GM12878 (cell line): ENCODE results near the gene RABL6. TPM values are rescaled to one million over a fixed set of nuclear protein-coding genes. Genes with fewer than 3 reads are reported as not detected.
A peak's percentile ranks its signal among the peaks of the same experiment; 100 is the strongest.

ENCODE experiments used
- ASH2L ChIP-seq: fragments of 300-600, 200-600 bp; sonication (generic); IDR thresholded peaks from 2 replicates; pipeline ENCODE4 v1.6.1; 2017; ENCODE audit warnings: low read depth, mild to moderate bottlenecking, borderline replicate concordance
- ATF3 ChIP-seq: IDR thresholded peaks from 2 replicates; pipeline ENCODE4 v1.6.1; 2011; ENCODE audit warnings: low read depth, mild to moderate bottlenecking, low read length, moderate library complexity, borderline replicate concordance; ENCODE audit errors: extremely low read depth
- ATF7 ChIP-seq: fragments of 450-650 bp; IDR thresholded peaks from 2 replicates; pipeline ENCODE4 v1.6.1; 2016; ENCODE audit warnings: low read depth, mild to moderate bottlenecking
- BHLHE40 ChIP-seq, 2 experiments: fragments of 450-650 bp in 1 of 2; IDR thresholded peaks; 2 replicates each; pipeline ENCODE4 v1.6.1; 2011 to 2017; ENCODE audit warnings: low read depth in 2 of 2, borderline replicate concordance in 1 of 2, improper control_type of control experiment in 1 of 2, low read length in 1 of 2, mild to moderate bottlenecking in 1 of 2
- EGR1 ChIP-seq, 2 experiments: IDR thresholded peaks; 1 replicate in 1 of 2; 2 replicates in 1 of 2; pipeline ENCODE4 v1.6.1; 2011 to 2012; ENCODE audit warnings: low read depth in 2 of 2, low read length in 2 of 2, borderline replicate concordance in 1 of 2, mild to moderate bottlenecking in 1 of 2, moderate library complexity in 1 of 2
- FOXM1 ChIP-seq: IDR thresholded peaks from 2 replicates; pipeline ENCODE4 v1.6.1; 2012; ENCODE audit warnings: low read depth, mild to moderate bottlenecking, inconsistent platforms, low read length, moderate library complexity
- GABPA ChIP-seq: IDR thresholded peaks from 2 replicates; pipeline ENCODE4 v1.6.1; 2014; ENCODE audit warnings: antibody characterized with exemption, low read depth, mild to moderate bottlenecking, inconsistent platforms
- GATAD2B ChIP-seq: fragments of 450-650 bp; conservative IDR thresholded peaks from 2 replicates; pipeline ENCODE4 v1.6.1; 2017; ENCODE audit warnings: low read depth, mild to moderate bottlenecking, moderate library complexity
- HCFC1 ChIP-seq: fragments of 150-350 bp; IDR thresholded peaks from 2 replicates; pipeline ENCODE4 v1.6.1; 2014; ENCODE audit warnings: low read length
- HDGF ChIP-seq: fragments of 450-650 bp; IDR thresholded peaks from 2 replicates; pipeline ENCODE4 v1.6.1; 2016; ENCODE audit warnings: antibody characterized with exemption
- MEF2A ChIP-seq: IDR thresholded peaks from 2 replicates; pipeline ENCODE4 v1.6.1; 2011; ENCODE audit warnings: low read depth, mild to moderate bottlenecking, low read length, moderate library complexity; ENCODE audit not compliant: insufficient read depth
- MXI1 ChIP-seq: fragments of 150-350 bp; IDR thresholded peaks from 2 replicates; pipeline ENCODE4 v1.6.1; 2011; ENCODE audit warnings: low read depth, mild to moderate bottlenecking, inconsistent platforms, low read length, improper control_type of control experiment
- NFXL1 ChIP-seq: fragments of 450-650 bp; IDR thresholded peaks from 2 replicates; pipeline ENCODE4 v1.6.1; 2017; ENCODE audit warnings: antibody characterized with exemption, mild to moderate bottlenecking, borderline replicate concordance
- POLR2A ChIP-seq: IDR thresholded peaks from 2 replicates; pipeline ENCODE4 v1.6.1; 2011; ENCODE audit warnings: low read depth, mild to moderate bottlenecking, low read length
- SKIL ChIP-seq: fragments of 450-650 bp; IDR thresholded peaks from 2 replicates; pipeline ENCODE4 v1.6.1; 2017; ENCODE audit warnings: mild to moderate bottlenecking, low read depth, inconsistent platforms; ENCODE audit not compliant: poor library complexity, severe bottlenecking
- SP1 ChIP-seq: IDR thresholded peaks from one replicate; pipeline ENCODE4 v1.6.1; 2011; ENCODE audit warnings: low read depth, low read length
- TCF12 ChIP-seq: IDR thresholded peaks from 2 replicates; pipeline ENCODE4 v1.6.1; 2011; ENCODE audit warnings: low read depth, mild to moderate bottlenecking, low read length
- ZNF217 ChIP-seq: fragments of 450-650 bp; IDR thresholded peaks from 2 replicates; pipeline ENCODE4 v1.6.1; 2017; ENCODE audit warnings: antibody characterized with exemption, mild to moderate bottlenecking
- polyA plus RNA-seq, 11 experiments: library from polyadenylated mRNA; depleted of rRNA in 4 of 11; unstranded in 6 of 11; stranded (reverse) in 5 of 11; fragments of >200 nt; fragmentation: Nextera tagmentation in 4 of 11; fragmentation: Illumina TruSeq in 1 of 11; extraction: Ambion mirVana in 4 of 11; extraction: Trizol in 1 of 11; gene quantifications; 1 replicate in 1 of 11; 2 replicates in 10 of 11; pipeline versions ENCODE4 v1.2.1 to v1.2.3, GENCODE V29; 2011 to 2016; ENCODE audit warnings: inconsistent platforms in 2 of 11, missing spikeins in 2 of 11, low read depth in 1 of 11
- total RNA-seq, 4 experiments: library from RNA; depleted of rRNA in 3 of 4; stranded (reverse); fragments of >200 nt in 3 of 4; fragmentation: Illumina TruSeq in 1 of 4; extraction: Trizol in 1 of 4; gene quantifications; 2 replicates each; pipeline versions ENCODE4 v1.2.1 to v1.2.3, GENCODE V29; 2013 to 2021
- TF ChIP-seq, protein P1 (sequence below): fragments of 450-650 bp; IDR thresholded peaks from 2 replicates; pipeline ENCODE4 v1.6.1; 2017; ENCODE audit warnings: low read depth, mild to moderate bottlenecking, moderate library complexity
- TF ChIP-seq, protein P2 (sequence below): fragments of 450-650 bp; conservative IDR thresholded peaks from 2 replicates; pipeline ENCODE4 v1.6.1; 2017; ENCODE audit warnings: mild to moderate bottlenecking, moderate library complexity
- TF ChIP-seq, protein P3 (sequence below): fragments of 450-650 bp; IDR thresholded peaks from 2 replicates; pipeline ENCODE4 v1.6.1; 2018; ENCODE audit warnings: mild to moderate bottlenecking, low read depth, moderate library complexity; ENCODE audit not compliant: partially characterized antibody

RABL6 gene
- total and polyA plus RNA-seq, 10 of the 15 experiments (the other 5 are each of a cell fraction or from before 2014, with no cell fraction given) = 1.4 to 134 (median 42.7) TPM

GRCh38 chr9:136799854-136800657, 7.7 kb upstream of the RABL6 start (continued):
- TF ChIP-seq SKIL (no peak), NFXL1 (no peak), GATAD2B (no peak), EGR1 (IDR thresholded peaks at IDR 0.05; ENCODE audit: borderline replicate concordance in 1 of 2, low read depth in 2 of 2, low read length in 2 of 2) (0 out of 3 replicates have a peak, but pooled peaks of 1 of the 2 experiments have one; percentile 4), ATF7 (no peak), HDGF (no peak), MEF2A (no peak), GABPA (no peak), POLR2A (peak; percentile 68), ATF3 (no peak), ASH2L (no peak), TCF12 (peak; percentile 73), MXI1 (no peak), ZNF217 (no peak), BHLHE40 (IDR thresholded peaks at IDR 0.05; ENCODE audit: borderline replicate concordance in 1 of 2, low read depth in 2 of 2, low read length in 1 of 2) (peak; percentile 43 to 81; a peak in 2 of 4 replicates), HCFC1 (no peak), SP1 (no peak), FOXM1 (no peak)
- TF ChIP-seq, protein P1, sequence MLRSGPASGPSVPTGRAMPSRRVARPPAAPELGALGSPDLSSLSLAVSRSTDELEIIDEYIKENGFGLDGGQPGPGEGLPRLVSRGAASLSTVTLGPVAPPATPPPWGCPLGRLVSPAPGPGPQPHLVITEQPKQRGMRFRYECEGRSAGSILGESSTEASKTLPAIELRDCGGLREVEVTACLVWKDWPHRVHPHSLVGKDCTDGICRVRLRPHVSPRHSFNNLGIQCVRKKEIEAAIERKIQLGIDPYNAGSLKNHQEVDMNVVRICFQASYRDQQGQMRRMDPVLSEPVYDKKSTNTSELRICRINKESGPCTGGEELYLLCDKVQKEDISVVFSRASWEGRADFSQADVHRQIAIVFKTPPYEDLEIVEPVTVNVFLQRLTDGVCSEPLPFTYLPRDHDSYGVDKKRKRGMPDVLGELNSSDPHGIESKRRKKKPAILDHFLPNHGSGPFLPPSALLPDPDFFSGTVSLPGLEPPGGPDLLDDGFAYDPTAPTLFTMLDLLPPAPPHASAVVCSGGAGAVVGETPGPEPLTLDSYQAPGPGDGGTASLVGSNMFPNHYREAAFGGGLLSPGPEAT = no peak
- TF ChIP-seq, protein P2, sequence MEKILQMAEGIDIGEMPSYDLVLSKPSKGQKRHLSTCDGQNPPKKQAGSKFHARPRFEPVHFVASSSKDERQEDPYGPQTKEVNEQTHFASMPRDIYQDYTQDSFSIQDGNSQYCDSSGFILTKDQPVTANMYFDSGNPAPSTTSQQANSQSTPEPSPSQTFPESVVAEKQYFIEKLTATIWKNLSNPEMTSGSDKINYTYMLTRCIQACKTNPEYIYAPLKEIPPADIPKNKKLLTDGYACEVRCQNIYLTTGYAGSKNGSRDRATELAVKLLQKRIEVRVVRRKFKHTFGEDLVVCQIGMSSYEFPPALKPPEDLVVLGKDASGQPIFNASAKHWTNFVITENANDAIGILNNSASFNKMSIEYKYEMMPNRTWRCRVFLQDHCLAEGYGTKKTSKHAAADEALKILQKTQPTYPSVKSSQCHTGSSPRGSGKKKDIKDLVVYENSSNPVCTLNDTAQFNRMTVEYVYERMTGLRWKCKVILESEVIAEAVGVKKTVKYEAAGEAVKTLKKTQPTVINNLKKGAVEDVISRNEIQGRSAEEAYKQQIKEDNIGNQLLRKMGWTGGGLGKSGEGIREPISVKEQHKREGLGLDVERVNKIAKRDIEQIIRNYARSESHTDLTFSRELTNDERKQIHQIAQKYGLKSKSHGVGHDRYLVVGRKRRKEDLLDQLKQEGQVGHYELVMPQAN = no peak
- TF ChIP-seq, protein P3, sequence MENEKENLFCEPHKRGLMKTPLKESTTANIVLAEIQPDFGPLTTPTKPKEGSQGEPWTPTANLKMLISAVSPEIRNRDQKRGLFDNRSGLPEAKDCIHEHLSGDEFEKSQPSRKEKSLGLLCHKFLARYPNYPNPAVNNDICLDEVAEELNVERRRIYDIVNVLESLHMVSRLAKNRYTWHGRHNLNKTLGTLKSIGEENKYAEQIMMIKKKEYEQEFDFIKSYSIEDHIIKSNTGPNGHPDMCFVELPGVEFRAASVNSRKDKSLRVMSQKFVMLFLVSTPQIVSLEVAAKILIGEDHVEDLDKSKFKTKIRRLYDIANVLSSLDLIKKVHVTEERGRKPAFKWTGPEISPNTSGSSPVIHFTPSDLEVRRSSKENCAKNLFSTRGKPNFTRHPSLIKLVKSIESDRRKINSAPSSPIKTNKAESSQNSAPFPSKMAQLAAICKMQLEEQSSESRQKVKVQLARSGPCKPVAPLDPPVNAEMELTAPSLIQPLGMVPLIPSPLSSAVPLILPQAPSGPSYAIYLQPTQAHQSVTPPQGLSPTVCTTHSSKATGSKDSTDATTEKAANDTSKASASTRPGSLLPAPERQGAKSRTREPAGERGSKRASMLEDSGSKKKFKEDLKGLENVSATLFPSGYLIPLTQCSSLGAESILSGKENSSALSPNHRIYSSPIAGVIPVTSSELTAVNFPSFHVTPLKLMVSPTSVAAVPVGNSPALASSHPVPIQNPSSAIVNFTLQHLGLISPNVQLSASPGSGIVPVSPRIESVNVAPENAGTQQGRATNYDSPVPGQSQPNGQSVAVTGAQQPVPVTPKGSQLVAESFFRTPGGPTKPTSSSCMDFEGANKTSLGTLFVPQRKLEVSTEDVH = no peak
